GM03348 (cell line): ENCODE data around the gene SOX14.

ENCODE experiments used
- DNase-seq: peaks from one replicate; pipeline ENCODE4 v3.0.0; 2012; ENCODE audit warnings: low spot score

SOX14 gene

GRCh38 chr3:137768361-137769321 is 4.5 kb downstream of the SOX14 start:
- DNase-seq: peak; percentile 11

GRCh38 chr3:137769322-137770065 is 5.4 kb downstream of the SOX14 start:
- no peak for DNase-seq

GRCh38 chr3:137770066-137770834 is 6.1 kb downstream of the SOX14 start:
- peak; percentile 13 for DNase-seq

- DNase-seq: peak; percentile 17
These were observed 6.8 kb downstream of the SOX14 start for GRCh38 chr3:137770835-137771399.

GRCh38 chr3:137771401-137772213 is 7.5 kb downstream of the SOX14 start:
- DNase-seq: peak; percentile 5

- DNase-seq: no peak
These were observed 8.3 kb downstream of the SOX14 start for GRCh38 chr3:137772214-137772955.

- no peak for DNase-seq
These were observed 14.8 kb downstream of the SOX14 start for GRCh38 chr3:137778941-137779340.

- no peak for DNase-seq
These were observed 23.4 kb downstream of the SOX14 start for GRCh38 chr3:137787529-137787928.

- no peak for DNase-seq
These were observed 25.1 kb downstream of the SOX14 start for GRCh38 chr3:137789236-137789635.

GRCh38 chr3:137792626-137793271 is 28.6 kb downstream of the SOX14 start:
- peak; percentile 58 for DNase-seq

GRCh38 chr3:137796993-137797392 is 32.9 kb downstream of the SOX14 start:
- no peak for DNase-seq

GRCh38 chr3:137803215-137803614 is 39.1 kb downstream of the SOX14 start:
- DNase-seq: no peak

- no peak for DNase-seq
These were observed 43.9 kb downstream of the SOX14 start for GRCh38 chr3:137807998-137808397.

- DNase-seq: no peak
These were observed 45.4 kb downstream of the SOX14 start for GRCh38 chr3:137809509-137809908.

GRCh38 chr3:137812023-137812422 is 47.9 kb downstream of the SOX14 start:
- no peak for DNase-seq

- DNase-seq: no peak
These were observed 51.1 kb downstream of the SOX14 start for GRCh38 chr3:137815251-137815650.
